ENCODE measurements around the gene SPON1.

GRCh38 chr11:14012846-14013245 lies 50.3 kb downstream of the SPON1 start:
- no peak for TF ChIP-seq E2F5 (CRISPR knock-in tag; IDR thresholded peaks at IDR 0.05)
- TF ChIP-seq ATF6 (CRISPR knock-in tag; IDR thresholded peaks at IDR 0.05) = no peak
- TF ChIP-seq JUN (CRISPR knock-in tag; IDR thresholded peaks at IDR 0.05) = no peak
- no peak for TF ChIP-seq USF1 (CRISPR knock-in tag; IDR thresholded peaks at IDR 0.05)
- TF ChIP-seq CTCF (IDR thresholded peaks at IDR 0.05) = no peak
- no peak for TF ChIP-seq ELF4 (CRISPR knock-in tag; IDR thresholded peaks at IDR 0.05; ENCODE audit: low read depth)
- no peak for TF ChIP-seq NR3C1 (CRISPR knock-in tag; conservative IDR thresholded peaks at IDR 0.05; ENCODE audit: low read depth)
- TF ChIP-seq RELA (CRISPR knock-in tag; IDR thresholded peaks at IDR 0.05; ENCODE audit: borderline replicate concordance) = no peak
- TF ChIP-seq ATF2 (CRISPR knock-in tag; IDR thresholded peaks at IDR 0.05; ENCODE audit: borderline replicate concordance, low read depth) = no peak
- TF ChIP-seq ZBTB43 (CRISPR knock-in tag; IDR thresholded peaks at IDR 0.05) = no peak
